Suppressor macrophage treated with lipopolysaccharide for 1 hour (primary cell): ENCODE results near the gene LIX1L.

Experiments used
- DNase-seq, 3 donors: peaks; one replicate each; pipeline ENCODE4 v3.0.0-alpha.2; 2020 to 2022

LIX1L gene

DNA sequence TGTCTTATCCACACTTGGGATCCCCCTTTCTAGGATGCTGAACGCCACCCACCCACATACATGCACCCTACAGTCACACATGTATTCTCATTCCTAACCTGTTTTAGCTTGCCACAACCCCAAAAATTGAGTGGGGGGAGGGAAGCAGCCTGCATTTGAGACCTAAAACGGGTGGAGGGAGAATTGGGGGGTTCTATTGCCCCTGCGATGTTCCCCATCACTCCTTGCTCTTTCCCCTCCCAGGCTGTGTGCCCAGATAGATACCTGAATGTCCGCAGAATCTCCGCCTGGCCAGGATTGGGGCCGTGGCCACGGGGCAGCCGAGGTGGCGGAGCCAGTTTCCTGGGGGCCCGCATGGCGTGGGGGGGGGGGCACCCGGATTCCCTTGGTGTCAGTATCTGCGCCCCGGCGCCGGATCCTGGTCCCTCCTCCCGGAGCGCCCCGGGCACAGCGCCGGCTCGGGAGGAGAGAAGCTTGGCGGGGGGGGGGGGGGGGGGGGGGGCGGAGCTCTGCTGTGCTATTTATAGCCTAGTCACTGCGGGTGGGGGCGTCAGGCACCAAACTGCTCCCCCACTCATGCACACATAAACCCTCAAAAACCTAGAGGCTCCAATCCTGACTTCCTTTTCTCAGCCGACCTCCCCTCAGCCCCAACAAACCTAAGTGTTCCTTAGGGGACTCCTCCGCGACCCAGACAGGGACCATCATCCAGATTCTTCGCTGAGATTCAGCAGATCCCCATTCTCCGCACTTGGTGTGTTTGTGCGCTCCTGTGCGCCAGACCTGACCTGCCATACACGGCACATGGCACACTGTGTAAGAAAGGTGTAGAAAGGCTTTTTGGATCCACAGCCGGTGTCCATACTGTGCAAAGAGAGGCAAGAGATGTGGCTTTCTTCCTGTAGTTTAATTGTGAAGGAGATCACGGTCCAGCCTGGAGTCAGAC, 4.6 kb upstream of the LIX1L start:
- DNase-seq: no peak

GRCh38 chr1:145961425-145962156, 3.8 kb upstream of the LIX1L start:
- DNase-seq: peak in 2 of 3 donors; percentile 28 to 54

GRCh38 chr1:145961109-145961424, 3.2 kb upstream of the LIX1L start:
- no peak for DNase-seq

GRCh38 chr1:145960468-145961108, 2.8 kb upstream of the LIX1L start:
- peak; percentile 62 to 80 (median 64) for DNase-seq

DNA sequence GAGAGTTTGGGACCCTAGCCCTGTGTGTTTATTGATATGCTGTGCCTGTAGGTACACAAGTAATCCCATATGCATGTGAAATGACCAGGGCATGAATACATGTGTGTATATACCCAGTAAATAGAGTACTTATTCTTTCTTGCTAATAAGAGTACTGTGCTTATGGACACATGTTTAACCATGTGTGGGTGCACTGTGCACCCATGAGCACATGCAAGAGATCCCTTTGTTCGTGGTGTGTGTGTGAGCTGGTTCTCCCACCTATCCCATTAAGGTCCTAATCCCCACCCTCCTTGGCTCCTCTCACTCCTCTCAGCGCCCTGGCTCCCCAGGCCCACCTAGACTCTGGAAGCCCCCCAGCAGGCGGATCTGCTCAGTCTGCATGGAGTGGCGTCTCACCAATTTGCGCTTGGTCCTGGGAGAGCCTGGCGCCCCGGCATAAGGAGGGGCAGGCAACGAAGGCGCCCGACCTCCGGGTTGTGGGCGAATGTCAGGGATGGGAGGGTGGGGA, 2.2 kb upstream of the LIX1L start:
- no peak for DNase-seq

GRCh38 chr1:145959333-145959732, 1.5 kb upstream of the LIX1L start:
- peak in 1 of 3 donors; percentile 17 for DNase-seq

- no peak for DNase-seq
These were observed 917 bp upstream of the LIX1L start for GRCh38 chr1:145958734-145959133.

- no peak for DNase-seq
These were observed 905 bp downstream of the LIX1L start for GRCh38 chr1:145956781-145957442.

GRCh38 chr1:145956361-145956760, 1.5 kb downstream of the LIX1L start:
- DNase-seq: no peak

- no peak for DNase-seq
These were observed 2.4 kb downstream of the LIX1L start for GRCh38 chr1:145955436-145955835.

GRCh38 chr1:145953861-145954260, 4.0 kb downstream of the LIX1L start:
- no peak for DNase-seq

- DNase-seq: no peak
These were observed 4.9 kb downstream of the LIX1L start for GRCh38 chr1:145952903-145953302.

DNA sequence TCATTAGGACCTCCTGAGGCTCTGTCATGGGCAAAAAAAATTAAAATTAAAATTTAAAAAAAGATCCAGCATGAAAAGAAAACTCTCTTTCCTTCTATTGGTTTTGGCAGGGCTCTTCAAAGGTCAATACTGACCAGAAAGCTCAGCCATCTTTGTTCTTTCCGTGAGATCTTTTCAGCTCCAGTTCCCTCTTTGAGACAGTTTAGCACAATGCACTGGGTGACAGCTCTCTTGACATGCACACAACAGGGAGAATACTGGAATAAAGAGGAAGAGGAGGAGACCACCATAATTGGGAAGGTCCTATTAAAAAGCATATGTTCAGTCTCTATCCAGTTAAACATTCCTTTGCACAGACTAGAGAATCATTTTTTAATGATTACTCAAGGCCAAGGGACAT, 6.3 kb downstream of the LIX1L start:
- no peak for DNase-seq

DNA sequence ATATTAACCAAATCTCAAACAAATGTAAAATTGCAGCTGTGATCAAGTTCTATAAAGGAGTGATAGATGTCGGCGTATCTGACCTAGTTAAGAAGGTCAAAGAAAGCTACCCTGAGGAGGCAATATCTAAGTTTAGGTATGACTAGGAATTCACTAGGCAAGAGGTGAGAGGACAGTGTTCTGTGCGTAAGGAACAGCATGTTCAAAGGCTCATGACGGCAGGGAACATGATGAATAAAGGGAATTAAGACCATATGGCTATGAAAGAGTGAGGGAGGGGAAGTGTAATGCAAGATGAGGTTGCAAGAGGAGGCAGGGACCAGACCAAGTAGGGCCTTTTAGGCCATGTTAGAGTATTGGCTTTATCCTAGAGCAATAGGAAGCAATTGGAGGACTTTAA, 8.6 kb downstream of the LIX1L start:
- no peak for DNase-seq

- DNase-seq: no peak
These were observed 10.3 kb downstream of the LIX1L start for GRCh38 chr1:145947551-145947950.

DNA sequence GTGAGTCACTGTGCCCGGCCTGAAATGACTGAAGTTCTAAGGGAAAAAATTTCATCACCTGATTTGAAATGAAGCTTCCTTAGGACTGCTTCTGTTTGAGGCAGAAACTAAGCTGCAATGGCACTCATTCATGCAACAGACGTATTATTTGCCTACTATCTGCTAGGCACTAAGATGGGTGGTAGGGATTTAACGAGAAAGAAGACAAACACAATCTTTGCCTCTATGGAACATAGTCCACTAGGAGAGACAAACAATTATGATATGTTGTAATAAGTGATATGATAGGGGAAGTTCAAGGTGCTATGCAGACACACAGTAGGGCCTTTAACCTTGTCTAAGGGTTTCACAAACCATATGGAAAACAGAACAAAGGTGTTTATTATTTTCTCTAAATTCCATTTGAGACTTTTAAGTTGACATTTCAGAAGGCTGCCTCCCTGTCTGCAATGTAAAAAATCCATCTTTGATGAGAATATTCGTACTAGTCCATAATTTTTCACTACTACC, 11.3 kb downstream of the LIX1L start:
- DNase-seq: no peak

DNA sequence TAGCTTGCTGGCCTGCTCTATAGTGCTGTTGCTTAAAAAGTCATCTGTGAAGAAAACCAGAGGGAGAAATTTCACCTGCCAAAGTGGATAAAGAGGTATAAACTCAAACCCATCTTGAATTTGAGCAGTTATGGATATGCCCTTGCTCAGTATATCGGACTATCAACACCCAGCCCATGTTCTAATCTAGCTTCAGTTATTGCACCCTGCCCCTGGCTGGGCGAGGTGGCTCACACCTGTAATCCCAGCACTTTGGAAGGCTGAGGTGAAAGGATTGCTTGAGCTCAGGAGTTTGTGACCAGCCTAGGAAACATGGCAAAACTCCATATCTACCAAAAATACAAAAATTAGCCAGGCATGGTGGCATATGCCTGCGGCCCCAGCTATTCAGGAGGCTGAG, 13.3 kb downstream of the LIX1L start:
- DNase-seq: no peak

GRCh38 chr1:145942871-145943270, 14.9 kb downstream of the LIX1L start:
- DNase-seq: no peak

GRCh38 chr1:145942405-145942804, 15.4 kb downstream of the LIX1L start:
- no peak for DNase-seq

DNA sequence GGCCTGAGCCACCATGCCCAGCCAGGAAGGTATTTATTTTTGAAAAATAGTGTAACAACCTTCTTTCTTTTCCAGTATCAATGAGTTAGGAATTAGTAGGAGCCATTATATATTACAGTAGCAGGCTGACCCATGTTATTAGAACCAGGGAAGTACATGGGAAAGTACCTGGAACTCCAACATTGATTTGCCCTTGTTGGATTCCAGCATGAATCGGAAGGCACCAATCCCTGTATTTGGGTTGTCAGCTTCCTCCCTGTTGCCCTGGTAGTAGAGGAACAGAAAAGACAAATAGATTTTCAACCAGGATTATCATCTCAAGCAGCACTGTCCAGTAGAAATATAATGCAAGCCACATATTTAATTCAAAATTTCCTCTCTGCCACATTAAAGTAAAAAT, 20.4 kb downstream of the LIX1L start:
- DNase-seq: peak; percentile 36 to 51 (median 49)

DNA sequence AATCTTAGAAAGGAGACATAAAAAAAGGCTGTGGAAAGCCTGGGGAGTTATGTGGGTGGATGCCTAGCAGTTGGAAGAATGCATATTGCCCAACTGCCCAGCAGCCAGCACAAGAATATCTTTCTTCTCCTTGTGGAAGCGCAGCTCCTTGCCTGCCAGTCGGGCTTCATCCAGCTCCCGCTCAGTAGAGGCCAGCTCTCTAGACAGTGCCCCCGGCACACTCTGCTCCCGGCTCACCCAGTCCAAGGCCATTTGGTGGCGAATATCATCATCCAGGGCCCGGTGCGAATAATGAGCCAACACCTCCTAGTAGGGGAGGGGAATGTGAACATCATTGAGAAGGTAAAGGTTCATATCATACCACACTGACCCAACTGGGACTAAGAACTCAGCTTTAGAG, 21.6 kb downstream of the LIX1L start:
- peak in 1 of 3 donors; percentile 16 for DNase-seq

- DNase-seq: no peak
These were observed 22.1 kb downstream of the LIX1L start for GRCh38 chr1:145935708-145936107.
